Pancreas (tissue), 10 donors: Measurements from ENCODE around the gene SCRN3. TPM values are rescaled to one million over a fixed set of nuclear protein-coding genes. Genes with fewer than 3 reads are reported as not detected.
A peak's percentile ranks its signal among the peaks of the same experiment; 100 is the strongest.
"Not testable (repeated sequence)": the region's sequence is repeated elsewhere in the genome, so short reads cannot be mapped to it uniquely, and the experiment has no call there.

Experiments
- ATAC-seq, 4 donors: fragments of 200-7000 bp; cut with Tn5 transposase; one replicate each; pipeline versions ENCODE4 v1.8.0 to v1.9.1; 2020; ENCODE audit warnings: mild to moderate bottlenecking in 4 of 4, moderate library complexity in 4 of 4
- DNase-seq, 6 donors: peaks; one replicate each; pipeline ENCODE4 v3.0.0-alpha.2; 2020
- FAIRE-seq: peaks from 2 replicates; lab custom pipeline; 2012; peaks lifted over from hg19 to GRCh38; lab: Jason Lieb, UNC
- H3K27ac ChIP-seq, 4 donors: fragments of 200-600 bp; sonication (generic); 1 replicate in 3 of 4; 2 replicates in 1 of 4; pipeline versions ENCODE4 v1.5.0 to v1.8.0; 2020
- H3K27me3 ChIP-seq, 4 donors: fragments of 200-600 bp; one replicate each; pipeline ENCODE4 v1.8.0; 2021
- H3K36me3 ChIP-seq, 3 donors: fragments of 200-600 bp; sonication (generic) in 1 of 3; one replicate each; pipeline versions ENCODE4 v1.5.0 to v1.8.0; 2020 to 2021
- H3K4me1 ChIP-seq, 3 donors: fragments of 200-600 bp; one replicate each; pipeline ENCODE4 v1.8.0; 2021
- H3K4me3 ChIP-seq, 4 donors: fragments of 200-600 bp; sonication (generic) in 2 of 4; one replicate each; pipeline versions ENCODE4 v1.5.0 to v1.8.0; 2020 to 2021
- H3K9me3 ChIP-seq, 4 donors: fragments of 200-600 bp; one replicate each; pipeline ENCODE4 v1.8.0; 2021
- CTCF ChIP-seq, 4 donors: fragments of 200-600 bp; sonication (generic) in 3 of 4; IDR thresholded peaks; one replicate each; pipeline versions ENCODE4 v1.5.0 to v1.8.0; 2021; ENCODE audit warnings: antibody characterized with exemption in 4 of 4
- WGBS, 2 donors: extraction: QIAGEN DNeasy Blood & Tissue Kit; methylation state at CpG; one replicate each; pipeline ENCODE4 v1.1.7; 2013; 5-methylcytosine and 5-hydroxymethylcytosine counted together
- intact Hi-C, 3 donors: fragments of 100-400 bp; cut with DNase I; formaldehyde crosslinking; loops; one replicate each; pipeline versions ENCODE4 v1.11.1 to v1.14.2; 2022
- polyA plus RNA-seq, 2 donors: library from polyadenylated mRNA; stranded (reverse); fragments of 200-250 nt; gene quantifications; one replicate each; pipeline ENCODE4 v1.2.3, GENCODE V29; 2013
- total RNA-seq, 6 donors: library from RNA; stranded (reverse); fragmentation: NEBNext Ultra II Directional in 4 of 6; extraction: Animal tissue kit (Norgen Biotek cat#: 25700) in 4 of 6; gene quantifications; one replicate each; pipeline versions ENCODE4 v1.2.1 to v1.2.4, GENCODE V29; 2021 to 2023
- donor health status: healthy with polysubstance abuse.
- donor health status: DM: no; HTN: no; CAD: no; lungs with moderate emphysema.
- donor health status: DM: no; HTN: no; CAD: no.
- donor health status: control.
- donor health status: control.
- donor health status: Bipolar disorder and iron deficiency.
- donor health status: DM: yes; HTN: yes; CAD: no.
- donor health status: DM: no; HTN: no; CAD: no.
- donor health status: DM: no; HTN: no; CAD: no.
- donor health status: DM: yes; HTN: yes; CAD: no.

Gene SCRN3
- total and polyA plus RNA-seq, 8 donors = 8.2 to 14.8 (median 9.9) TPM

- no peak for TF ChIP-seq CTCF (IDR thresholded peaks at IDR 0.05)
- Histone ChIP-seq H3K27me3 (no peaks in the 10 kb centered on the region), H3K4me1 (no peaks in the 10 kb centered on the region), H3K4me3 (no peak overlapping the region), H3K27ac (peak overlapping the region in 3 of 4 donors; percentile 25 to 55 (median 44)), H3K36me3 (peaks cover 0 to 8% (median 7%) of the 10 kb centered on the region in 3 donors), H3K9me3 (no peaks in the 10 kb centered on the region)
- DNase-seq (peak in 1 of 6 donors; percentile 14), FAIRE-seq (no peak), ATAC-seq (peak; percentile 74 to 91 (median 86))
- 39 to 43% methylated on average over 1 of the region's 1 CpG for WGBS, 2 donors
- intact Hi-C loops = no loop called here
Observed at GRCh38 chr2:174362949-174363348, 32.6 kb upstream of the SCRN3 start.

GRCh38 chr2:174363492-174364225 lies 31.9 kb upstream of the SCRN3 start:
- ATAC-seq, DNase-seq, H3K36me3 ChIP-seq, H3K9me3 ChIP-seq, H3K27me3 ChIP-seq, intact Hi-C loops, H3K4me3 ChIP-seq, FAIRE-seq, H3K4me1 ChIP-seq: not testable (repeated sequence)
- peak overlapping the region in 2 of 4 donors; percentile 44 to 55 for H3K27ac ChIP-seq
- WGBS, 2 donors = 91 to 94% methylated on average over 6 of the region's 6 CpGs

- intact Hi-C loops = no loop called here
- no peaks in the 10 kb centered on the region for H3K27me3 ChIP-seq
- 90 to 94% methylated on average over 2 of the region's 2 CpGs for WGBS, 2 donors
- no peak overlapping the region for H3K27ac ChIP-seq
- DNase-seq (no peak), ATAC-seq (no peak), FAIRE-seq (no peak)
- no peaks in the 10 kb centered on the region for H3K4me1 ChIP-seq
- no peak overlapping the region for H3K4me3 ChIP-seq
- TF ChIP-seq CTCF (IDR thresholded peaks at IDR 0.05) = no peak
- H3K36me3 ChIP-seq = peaks cover 0 to 12% (median 11%) of the 10 kb centered on the region in 3 donors
- no peaks in the 10 kb centered on the region for H3K9me3 ChIP-seq
Observed at GRCh38 chr2:174364628-174365027, 30.9 kb upstream of the SCRN3 start.

- no peak for ATAC-seq
- no peaks in the 10 kb centered on the region for H3K27me3 ChIP-seq
- H3K9me3 ChIP-seq = no peaks in the 10 kb centered on the region
- H3K4me3 ChIP-seq = no peak overlapping the region
- peaks cover 0 to 14% (median 14%) of the 10 kb centered on the region in 3 donors for H3K36me3 ChIP-seq
- no peak for FAIRE-seq
- no peaks in the 10 kb centered on the region for H3K4me1 ChIP-seq
- no peak for TF ChIP-seq CTCF (IDR thresholded peaks at IDR 0.05)
- intact Hi-C loops = no loop called here
- DNase-seq = no peak
- no peak overlapping the region for H3K27ac ChIP-seq
- WGBS, 2 donors = 92 to 94% methylated on average over 2 of the region's 2 CpGs
Observed at GRCh38 chr2:174365571-174365970, 30.0 kb upstream of the SCRN3 start.

GRCh38 chr2:174368691-174369090 lies 26.8 kb upstream of the SCRN3 start:
- WGBS, 2 donors = 89 to 91% methylated on average over 1 of the region's 1 CpG
- FAIRE-seq = no peak
- intact Hi-C loops = no loop called here
- Histone ChIP-seq H3K27me3 (no peaks in the 10 kb centered on the region), H3K36me3 (peaks cover 0 to 14% (median 12%) of the 10 kb centered on the region in 3 donors), H3K4me1 (no peaks in the 10 kb centered on the region), H3K4me3 (no peak overlapping the region), H3K9me3 (no peaks in the 10 kb centered on the region), H3K27ac (no peak overlapping the region)
- no peak for TF ChIP-seq CTCF (IDR thresholded peaks at IDR 0.05)
- ATAC-seq = no peak
- no peak for DNase-seq
